Measurements from ENCODE around the gene SMAD1. TPM values are rescaled to one million over a fixed set of nuclear protein-coding genes. Genes with fewer than 3 reads are reported as not detected.

Gene SMAD1
- polyA plus RNA-seq, 1 donor (not counting 4 experiments of a cell fraction or from before 2014, with no cell fraction given), result 33.5 TPM

DNA sequence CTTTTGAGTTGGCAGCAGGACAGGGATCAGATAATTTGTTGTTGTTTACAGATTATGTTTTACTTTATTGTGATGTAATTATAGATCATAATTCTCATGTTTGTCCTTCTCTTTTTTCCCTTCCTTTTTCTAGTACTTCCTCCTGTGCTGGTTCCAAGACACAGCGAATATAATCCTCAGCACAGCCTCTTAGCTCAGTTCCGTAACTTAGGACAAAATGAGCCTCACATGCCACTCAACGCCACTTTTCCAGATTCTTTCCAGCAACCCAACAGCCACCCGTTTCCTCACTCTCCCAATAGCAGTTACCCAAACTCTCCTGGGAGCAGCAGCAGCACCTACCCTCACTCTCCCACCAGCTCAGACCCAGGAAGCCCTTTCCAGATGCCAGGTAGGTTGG lies 58.0 kb downstream of the SMAD1 start:
- dilution Hi-C loops (cut with MboI; ENCODE audit: extremely low pct_ligation_motif_present, low sequenced_read_pairs), result no loop called here
- FAIRE-seq, result no peak
- TF ChIP-seq EZH2 (IDR thresholded peaks at IDR 0.05; ENCODE audit: low read length), result no peak
- TF ChIP-seq, protein P1, sequence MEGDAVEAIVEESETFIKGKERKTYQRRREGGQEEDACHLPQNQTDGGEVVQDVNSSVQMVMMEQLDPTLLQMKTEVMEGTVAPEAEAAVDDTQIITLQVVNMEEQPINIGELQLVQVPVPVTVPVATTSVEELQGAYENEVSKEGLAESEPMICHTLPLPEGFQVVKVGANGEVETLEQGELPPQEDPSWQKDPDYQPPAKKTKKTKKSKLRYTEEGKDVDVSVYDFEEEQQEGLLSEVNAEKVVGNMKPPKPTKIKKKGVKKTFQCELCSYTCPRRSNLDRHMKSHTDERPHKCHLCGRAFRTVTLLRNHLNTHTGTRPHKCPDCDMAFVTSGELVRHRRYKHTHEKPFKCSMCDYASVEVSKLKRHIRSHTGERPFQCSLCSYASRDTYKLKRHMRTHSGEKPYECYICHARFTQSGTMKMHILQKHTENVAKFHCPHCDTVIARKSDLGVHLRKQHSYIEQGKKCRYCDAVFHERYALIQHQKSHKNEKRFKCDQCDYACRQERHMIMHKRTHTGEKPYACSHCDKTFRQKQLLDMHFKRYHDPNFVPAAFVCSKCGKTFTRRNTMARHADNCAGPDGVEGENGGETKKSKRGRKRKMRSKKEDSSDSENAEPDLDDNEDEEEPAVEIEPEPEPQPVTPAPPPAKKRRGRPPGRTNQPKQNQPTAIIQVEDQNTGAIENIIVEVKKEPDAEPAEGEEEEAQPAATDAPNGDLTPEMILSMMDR (optimal IDR thresholded peaks at IDR 0.05 in 1 of 3, IDR thresholded peaks at IDR 0.05 in 1 of 3, conservative IDR thresholded peaks at IDR 0.05 in 1 of 3; ENCODE audit: extremely low read depth in 1 of 3, insufficient read depth in 2 of 3, low read length in 3 of 3), result no peak

DNA sequence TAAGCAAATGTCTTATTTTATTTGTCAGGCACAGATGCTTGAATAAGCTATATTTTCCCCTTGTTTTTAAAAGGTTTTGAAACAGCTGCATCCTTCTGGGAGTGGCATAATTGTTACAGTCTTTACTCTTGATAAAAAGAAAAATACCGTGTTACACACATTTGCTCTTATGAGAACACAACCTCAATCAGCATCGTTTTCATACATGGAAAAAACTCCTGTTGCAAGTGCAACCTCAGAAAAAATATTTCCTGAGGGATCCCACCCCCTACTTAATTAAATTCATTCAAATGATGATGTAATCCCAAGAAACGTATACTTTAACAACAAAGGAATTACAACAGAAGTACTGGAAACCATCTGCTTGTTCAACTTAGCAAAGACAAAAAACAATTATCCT lies 58.6 kb downstream of the SMAD1 start:
- H3K27ac ChIP-seq (ENCODE audit: control insufficient read depth, insufficient read depth, low read length), result no peak overlapping the region

More for the DNA sequence above, 58.0 kb downstream of the SMAD1 start:
- Histone ChIP-seq H3K79me2 (ENCODE audit: control insufficient read depth, insufficient read depth, low read length) (no peaks in the 10 kb centered on the region), H3K36me3 (ENCODE audit: control insufficient read depth in 2 of 2, extremely low read depth in 1 of 2, insufficient read depth in 2 of 2, low read length in 2 of 2) (peaks cover 5 to 9% of the 10 kb centered on the region in 2 experiments), H3K9ac (ENCODE audit: control insufficient read depth, extremely low read depth, insufficient read depth, low read length) (no peak overlapping the region), H3K4me2 (ENCODE audit: control insufficient read depth, extremely low read depth, insufficient read depth, low read depth, low read length) (no peak overlapping the region), H3K9me3 (ENCODE audit: control insufficient read depth, low read depth, low read length) (no peaks in the 10 kb centered on the region), H3K9me1 (ENCODE audit: control insufficient read depth, extremely low read depth, insufficient read depth, low read length) (no peaks in the 10 kb centered on the region), H3K27me3 (ENCODE audit: control insufficient read depth, extremely low read depth, insufficient read depth, low read length) (no peaks in the 10 kb centered on the region), H3K4me3 (ENCODE audit: control insufficient read depth in 2 of 3, extremely low read depth in 1 of 3, insufficient read depth in 2 of 3, low read depth in 1 of 3, low read length in 3 of 3) (no peak overlapping the region), H3K27ac (ENCODE audit: control insufficient read depth, insufficient read depth, low read length) (no peak overlapping the region), H2AFZ (ENCODE audit: control insufficient read depth, low read length) (no peak overlapping the region), H4K20me1 (ENCODE audit: control insufficient read depth, extremely low read depth, insufficient read depth, low read length) (no peaks in the 10 kb centered on the region), H3K4me1 (ENCODE audit: control insufficient read depth, extremely low read depth, insufficient read depth, low read length) (peaks cover 2% of the 10 kb centered on the region)
- DNase-seq (ENCODE audit: low read depth, low spot score), result no peak

More for the DNA sequence above, 58.6 kb downstream of the SMAD1 start:
- TF ChIP-seq, protein P1 (optimal IDR thresholded peaks at IDR 0.05 in 1 of 3, IDR thresholded peaks at IDR 0.05 in 1 of 3, conservative IDR thresholded peaks at IDR 0.05 in 1 of 3; ENCODE audit: extremely low read depth in 1 of 3, insufficient read depth in 2 of 3, low read length in 3 of 3), result no peak
- TF ChIP-seq EZH2 (IDR thresholded peaks at IDR 0.05; ENCODE audit: low read length), result no peak
- H3K9ac ChIP-seq (ENCODE audit: control insufficient read depth, extremely low read depth, insufficient read depth, low read length), result no peak overlapping the region
- dilution Hi-C loops (cut with MboI; ENCODE audit: extremely low pct_ligation_motif_present, low sequenced_read_pairs), result no loop called here
- H3K4me1 ChIP-seq (ENCODE audit: control insufficient read depth, extremely low read depth, insufficient read depth, low read length), result peaks cover 7% of the 10 kb centered on the region
- no peaks in the 10 kb centered on the region for H3K79me2 ChIP-seq (ENCODE audit: control insufficient read depth, insufficient read depth, low read length)
- H2AFZ ChIP-seq (ENCODE audit: control insufficient read depth, low read length), result no peak overlapping the region
- peaks cover 5 to 9% of the 10 kb centered on the region in 2 experiments for H3K36me3 ChIP-seq (ENCODE audit: control insufficient read depth in 2 of 2, extremely low read depth in 1 of 2, insufficient read depth in 2 of 2, low read length in 2 of 2)
- H3K9me1 ChIP-seq (ENCODE audit: control insufficient read depth, extremely low read depth, insufficient read depth, low read length), result no peaks in the 10 kb centered on the region
- no peak overlapping the region for H3K4me3 ChIP-seq (ENCODE audit: control insufficient read depth in 2 of 3, extremely low read depth in 1 of 3, insufficient read depth in 2 of 3, low read depth in 1 of 3, low read length in 3 of 3)
- H4K20me1 ChIP-seq (ENCODE audit: control insufficient read depth, extremely low read depth, insufficient read depth, low read length), result no peaks in the 10 kb centered on the region
- FAIRE-seq (no peak), DNase-seq (ENCODE audit: low read depth, low spot score) (no peak)
- no peak overlapping the region for H3K4me2 ChIP-seq (ENCODE audit: control insufficient read depth, extremely low read depth, insufficient read depth, low read depth, low read length)
- no peaks in the 10 kb centered on the region for H3K9me3 ChIP-seq (ENCODE audit: control insufficient read depth, low read depth, low read length)
- H3K27me3 ChIP-seq (ENCODE audit: control insufficient read depth, extremely low read depth, insufficient read depth, low read length), result no peaks in the 10 kb centered on the region

Data from keratinocyte (primary cell).